Right atrium auricular region (tissue), 2 donors: ENCODE data around the gene MON2. TPM values are rescaled to one million over a fixed set of nuclear protein-coding genes. Genes with fewer than 3 reads are reported as not detected.

Experiments
- DNase-seq: peaks from one replicate; pipeline ENCODE4 v3.0.0-alpha.2; 2019; ENCODE audit warnings: low spot score
- H3K27ac ChIP-seq, 2 donors: fragments of 200-600 bp; sonication (generic); 1 replicate in 1 of 2; 2 replicates in 1 of 2; pipeline ENCODE4 v1.5.1; 2016 to 2019
- H3K27me3 ChIP-seq, 2 donors: fragments of 200-600 bp; sonication (generic); one replicate each; pipeline versions ENCODE4 v1.5.1 to v1.6.0; 2017 to 2019
- H3K36me3 ChIP-seq: fragments of 200-600 bp; sonication (generic); one replicate; pipeline ENCODE4 v1.5.1; 2016
- H3K4me1 ChIP-seq, 2 donors: fragments of 200-600 bp; sonication (generic); one replicate each; pipeline versions ENCODE4 v1.5.1 to v1.6.0; 2017 to 2019
- H3K4me3 ChIP-seq, 2 donors: fragments of 200-600 bp; sonication (generic); 1 replicate in 1 of 2; 2 replicates in 1 of 2; pipeline ENCODE4 v1.5.1; 2017 to 2019; ENCODE audit warnings: mild to moderate bottlenecking in 1 of 2, moderate library complexity in 1 of 2
- H3K9me3 ChIP-seq, 2 donors: fragments of 200-600 bp; sonication (generic); one replicate each; pipeline ENCODE4 v1.5.1; 2019
- total RNA-seq, 2 donors: library from RNA; depleted of rRNA; stranded (reverse); fragments of >200 nt; gene quantifications; one replicate each; pipeline ENCODE4 v1.1.0, GENCODE V29; 2016
- TF ChIP-seq, protein P1 (sequence below), 2 donors: fragments of 200-600 bp; sonication (generic); IDR thresholded peaks; one replicate each; pipeline ENCODE4 v1.5.1; 2019; ENCODE audit warnings: antibody characterized with exemption in 2 of 2

The MON2 gene
- total RNA-seq, 2 donors from 2014 or later, result 14.3 to 16.5 TPM

- peaks cover 14% of the 10 kb centered on the region for H3K36me3 ChIP-seq
- H3K4me3 ChIP-seq, result no peak overlapping the region
- TF ChIP-seq, protein P1, sequence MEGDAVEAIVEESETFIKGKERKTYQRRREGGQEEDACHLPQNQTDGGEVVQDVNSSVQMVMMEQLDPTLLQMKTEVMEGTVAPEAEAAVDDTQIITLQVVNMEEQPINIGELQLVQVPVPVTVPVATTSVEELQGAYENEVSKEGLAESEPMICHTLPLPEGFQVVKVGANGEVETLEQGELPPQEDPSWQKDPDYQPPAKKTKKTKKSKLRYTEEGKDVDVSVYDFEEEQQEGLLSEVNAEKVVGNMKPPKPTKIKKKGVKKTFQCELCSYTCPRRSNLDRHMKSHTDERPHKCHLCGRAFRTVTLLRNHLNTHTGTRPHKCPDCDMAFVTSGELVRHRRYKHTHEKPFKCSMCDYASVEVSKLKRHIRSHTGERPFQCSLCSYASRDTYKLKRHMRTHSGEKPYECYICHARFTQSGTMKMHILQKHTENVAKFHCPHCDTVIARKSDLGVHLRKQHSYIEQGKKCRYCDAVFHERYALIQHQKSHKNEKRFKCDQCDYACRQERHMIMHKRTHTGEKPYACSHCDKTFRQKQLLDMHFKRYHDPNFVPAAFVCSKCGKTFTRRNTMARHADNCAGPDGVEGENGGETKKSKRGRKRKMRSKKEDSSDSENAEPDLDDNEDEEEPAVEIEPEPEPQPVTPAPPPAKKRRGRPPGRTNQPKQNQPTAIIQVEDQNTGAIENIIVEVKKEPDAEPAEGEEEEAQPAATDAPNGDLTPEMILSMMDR (IDR thresholded peaks at IDR 0.05), result no peak
Measured at GRCh38 chr12:62588916-62589315, 122.3 kb downstream of the MON2 start.

GRCh38 chr12:62597253-62597652, 130.6 kb downstream of the MON2 start:
- H3K27me3 ChIP-seq, result no peaks in the 10 kb centered on the region
- no peak overlapping the region for H3K27ac ChIP-seq
- no peaks in the 10 kb centered on the region for H3K9me3 ChIP-seq
- peaks cover 0 to 7% of the 10 kb centered on the region in 2 donors for H3K4me1 ChIP-seq
- H3K4me3 ChIP-seq, result no peak overlapping the region
- TF ChIP-seq, protein P1 (IDR thresholded peaks at IDR 0.05), result no peak
- no peak for DNase-seq
- H3K36me3 ChIP-seq, result no peaks in the 10 kb centered on the region

More at GRCh38 chr12:62588916-62589315, 122.3 kb downstream of the MON2 start:
- Histone ChIP-seq H3K27ac (no peak overlapping the region), H3K27me3 (no peaks in the 10 kb centered on the region), H3K9me3 (no peaks in the 10 kb centered on the region), H3K4me1 (no peaks in the 10 kb centered on the region)
- no peak for DNase-seq

DNA sequence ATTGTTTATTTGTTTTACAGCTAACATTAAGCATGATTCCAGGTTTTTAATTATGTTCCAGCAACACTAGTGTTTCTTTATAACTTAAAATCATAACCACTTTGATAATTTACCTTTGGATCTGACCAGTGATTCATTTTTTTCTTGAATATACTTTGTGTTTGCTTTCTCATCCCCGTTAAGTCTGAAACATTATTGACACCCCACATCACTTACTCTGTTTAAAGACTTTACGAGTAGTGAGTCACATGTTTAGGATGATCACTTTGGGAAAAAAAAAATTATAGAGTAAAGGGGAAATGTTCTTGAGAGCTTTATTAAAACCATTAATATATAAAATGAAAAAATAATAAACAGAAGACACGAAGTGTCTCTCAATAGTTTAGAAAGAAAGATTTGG, 132.2 kb downstream of the MON2 start:
- no peaks in the 10 kb centered on the region for H3K9me3 ChIP-seq
- DNase-seq, result no peak
- H3K36me3 ChIP-seq, result no peaks in the 10 kb centered on the region
- no peak overlapping the region for H3K27ac ChIP-seq
- peaks cover 0 to 7% of the 10 kb centered on the region in 2 donors for H3K4me1 ChIP-seq
- H3K27me3 ChIP-seq, result no peaks in the 10 kb centered on the region
- TF ChIP-seq, protein P1 (IDR thresholded peaks at IDR 0.05), result no peak
- no peak overlapping the region for H3K4me3 ChIP-seq

DNA sequence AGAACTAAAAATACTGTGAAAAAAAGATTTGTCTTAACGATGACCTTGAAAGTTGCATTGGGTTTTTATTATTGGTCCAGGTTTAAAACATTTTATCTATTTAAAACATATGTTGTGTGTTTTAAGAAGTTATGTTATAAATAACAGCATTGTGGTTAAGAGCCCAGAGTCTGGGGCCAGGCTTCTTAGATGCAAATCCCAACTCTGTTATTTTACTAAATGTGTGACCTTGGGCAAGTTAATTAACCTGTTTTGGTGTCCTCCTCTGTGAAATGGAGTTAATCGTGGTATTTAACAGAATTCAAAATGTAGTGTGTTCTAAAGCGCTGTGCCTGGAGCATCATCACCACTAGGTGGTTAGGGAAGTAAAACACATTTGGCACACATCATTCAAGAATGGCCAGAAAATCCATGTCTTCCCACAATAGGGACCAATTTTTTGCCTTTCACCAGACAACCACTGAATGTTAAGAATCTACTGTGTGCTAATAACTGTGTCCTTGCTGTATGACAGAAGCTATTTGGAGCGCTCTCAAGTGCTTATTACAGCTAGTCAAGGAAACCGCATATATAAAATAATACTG, 133.3 kb downstream of the MON2 start:
- Histone ChIP-seq H3K4me3 (no peak overlapping the region), H3K9me3 (no peaks in the 10 kb centered on the region), H3K27me3 (no peaks in the 10 kb centered on the region), H3K4me1 (peaks cover 0 to 11% of the 10 kb centered on the region in 2 donors), H3K36me3 (no peaks in the 10 kb centered on the region), H3K27ac (no peak overlapping the region)
- TF ChIP-seq, protein P1 (IDR thresholded peaks at IDR 0.05), result peak in 1 of 2 donors; percentile 16
- no peak for DNase-seq

GRCh38 chr12:62601765-62602164, 135.1 kb downstream of the MON2 start:
- Histone ChIP-seq H3K9me3 (no peaks in the 10 kb centered on the region), H3K27ac (peak overlapping the region; percentile 100), H3K4me3 (peak overlapping the region; percentile 65 to 79), H3K4me1 (peaks cover 0 to 19% of the 10 kb centered on the region in 2 donors), H3K27me3 (no peaks in the 10 kb centered on the region), H3K36me3 (no peaks in the 10 kb centered on the region)
- DNase-seq, result no peak
- TF ChIP-seq, protein P1 (IDR thresholded peaks at IDR 0.05), result no peak
